Urinary bladder (tissue), 4 donors: ENCODE results near the gene TMEM9. TPM values are rescaled to one million over a fixed set of nuclear protein-coding genes. Genes with fewer than 3 reads are reported as not detected.

Experiments used
- DNase-seq: peaks from one replicate; pipeline ENCODE4 v3.0.0-alpha.2; 2015; ENCODE audit errors: extremely low spot score
- H3K27ac ChIP-seq: one replicate; pipeline ENCODE4 v1.5.1; 2013; ENCODE audit warnings: low read depth, mild to moderate bottlenecking, moderate library complexity
- H3K36me3 ChIP-seq: one replicate; pipeline ENCODE4 v1.6.1; 2013; ENCODE audit warnings: mild to moderate bottlenecking, moderate library complexity; ENCODE audit not compliant: insufficient read depth
- H3K4me1 ChIP-seq: one replicate; pipeline ENCODE4 v1.6.1; 2013; ENCODE audit warnings: mild to moderate bottlenecking, moderate library complexity; ENCODE audit not compliant: insufficient read depth
- H3K4me3 ChIP-seq: one replicate; pipeline ENCODE4 v1.5.1; 2013; ENCODE audit warnings: low read depth, low read length
- WGBS: extraction: QIAGEN DNeasy Blood & Tissue Kit; methylation state at CpG from one replicate; pipeline ENCODE4 v1.1.7; 2013; 5-methylcytosine and 5-hydroxymethylcytosine counted together
- polyA plus RNA-seq: library from polyadenylated mRNA; stranded (reverse); fragments of 200-250 nt; gene quantifications from one replicate; pipeline ENCODE4 v1.2.3, GENCODE V29; 2013
- total RNA-seq: library from RNA; depleted of rRNA; stranded (reverse); fragments of >200 nt; gene quantifications from one replicate; pipeline ENCODE4 v1.2.3, GENCODE V29; 2014
- donor health status: healthy with polysubstance abuse.
- donor health status: healthy.

Gene TMEM9
- total and polyA plus RNA-seq, 2 donors = 46.4 to 91.9 TPM

- no peaks in the 10 kb centered on the region for H3K4me1 ChIP-seq
- DNase-seq = no peak
- H3K27ac ChIP-seq = no peak overlapping the region
- WGBS = 67% methylated on average over 6 of the region's 6 CpGs
- H3K36me3 ChIP-seq = peaks cover 2% of the 10 kb centered on the region
- H3K4me3 ChIP-seq = no peak overlapping the region
Measured at GRCh38 chr1:201138311-201138840, 15.9 kb downstream of the TMEM9 start.

DNA sequence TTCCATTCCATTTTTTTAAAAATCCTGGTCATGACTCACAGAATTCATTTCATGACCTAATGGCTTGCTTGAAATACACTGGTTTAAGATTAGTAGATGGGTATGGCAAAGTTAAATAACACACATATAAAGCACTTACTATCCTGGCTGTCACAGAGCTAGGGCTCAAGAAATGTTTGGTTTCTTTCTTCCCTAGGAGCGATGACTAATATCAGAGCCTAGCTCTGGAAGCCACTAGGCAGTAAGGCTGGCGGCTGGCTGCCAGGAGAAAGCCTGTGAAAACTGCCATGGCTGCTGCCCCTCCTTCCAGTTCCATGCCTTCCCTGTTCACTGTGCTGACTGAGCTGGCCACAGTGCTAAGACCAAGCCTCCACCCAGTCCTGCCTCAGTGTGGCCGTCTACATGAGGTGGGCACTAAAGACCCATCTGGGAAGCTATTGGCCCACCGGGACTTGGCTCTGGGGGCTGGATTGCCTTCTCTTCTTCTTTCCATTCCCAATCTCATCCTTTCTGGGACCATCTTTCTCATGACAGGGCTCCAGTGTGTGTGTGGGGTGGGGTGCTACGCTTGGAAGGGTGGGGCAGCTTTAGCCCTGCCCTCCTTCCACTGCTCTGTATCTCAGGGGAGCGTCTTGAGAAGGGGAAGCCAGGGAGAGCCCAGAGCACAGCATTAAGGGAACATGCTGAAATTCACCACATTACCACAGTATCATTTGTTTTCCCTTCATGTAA lies 16.5 kb downstream of the TMEM9 start:
- Histone ChIP-seq H3K4me1 (no peaks in the 10 kb centered on the region), H3K27ac (no peak overlapping the region), H3K4me3 (no peak overlapping the region), H3K36me3 (peaks cover 2% of the 10 kb centered on the region)
- WGBS = 44% methylated on average over 6 of the region's 6 CpGs
- DNase-seq = no peak

DNA sequence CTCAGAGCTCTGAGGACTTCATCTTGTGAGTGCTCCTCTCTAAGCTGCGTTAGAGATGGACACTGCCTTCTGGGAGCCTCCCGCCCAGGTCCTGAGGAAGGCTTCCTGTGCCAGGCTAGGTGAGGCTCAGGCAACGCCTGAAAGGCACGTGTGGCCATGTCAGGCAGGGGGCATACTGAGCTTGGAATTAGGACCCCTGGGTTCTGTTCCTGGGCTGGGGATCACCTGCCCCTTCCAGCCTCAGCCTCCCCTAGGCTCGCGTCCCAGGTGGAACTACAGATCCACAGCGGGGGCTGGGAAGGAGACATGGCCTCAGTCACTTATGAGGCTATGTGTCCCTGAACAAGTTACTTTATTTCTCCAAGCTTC lies 17.3 kb downstream of the TMEM9 start:
- no peak for DNase-seq
- 93% methylated on average over 7 of the region's 7 CpGs for WGBS
- Histone ChIP-seq H3K4me3 (no peak overlapping the region), H3K36me3 (peaks cover 2% of the 10 kb centered on the region), H3K4me1 (no peaks in the 10 kb centered on the region), H3K27ac (no peak overlapping the region)

DNA sequence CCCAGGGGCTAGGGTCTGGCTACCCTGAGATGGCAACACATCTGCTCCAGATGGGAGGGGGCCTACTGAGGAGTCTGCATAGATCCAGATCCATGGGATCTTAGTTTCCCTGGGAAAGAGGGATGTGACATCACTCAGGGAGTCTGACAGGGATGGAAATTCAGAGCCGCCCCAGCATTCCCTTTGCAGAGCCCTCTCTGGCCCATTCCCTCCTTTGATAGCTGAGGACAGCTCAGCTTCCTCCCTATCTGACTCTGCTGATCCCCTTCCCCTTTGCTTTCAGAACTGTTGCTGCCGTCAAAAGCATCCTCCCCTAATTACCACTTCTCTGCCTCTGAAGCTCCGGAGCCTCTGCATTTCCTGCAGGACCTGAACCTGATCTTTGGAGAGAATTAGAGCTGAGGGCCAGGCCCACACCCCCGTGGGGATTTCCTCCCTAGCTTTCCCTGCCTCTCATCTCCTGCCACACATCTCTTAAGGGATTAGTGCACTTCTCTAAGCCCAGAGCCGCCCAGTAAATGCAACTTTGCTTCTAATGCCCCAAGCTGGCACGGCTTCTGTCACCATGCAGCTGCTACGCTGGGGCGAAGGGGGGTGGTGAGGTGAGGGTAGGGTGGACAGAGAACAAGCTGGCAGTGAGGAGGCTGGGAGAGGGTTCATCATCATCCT lies 17.8 kb downstream of the TMEM9 start:
- DNase-seq = no peak
- Histone ChIP-seq H3K4me3 (no peak overlapping the region), H3K27ac (no peak overlapping the region), H3K36me3 (peaks cover 2% of the 10 kb centered on the region), H3K4me1 (no peaks in the 10 kb centered on the region)
- 72% methylated on average over 8 of the region's 8 CpGs for WGBS

DNA sequence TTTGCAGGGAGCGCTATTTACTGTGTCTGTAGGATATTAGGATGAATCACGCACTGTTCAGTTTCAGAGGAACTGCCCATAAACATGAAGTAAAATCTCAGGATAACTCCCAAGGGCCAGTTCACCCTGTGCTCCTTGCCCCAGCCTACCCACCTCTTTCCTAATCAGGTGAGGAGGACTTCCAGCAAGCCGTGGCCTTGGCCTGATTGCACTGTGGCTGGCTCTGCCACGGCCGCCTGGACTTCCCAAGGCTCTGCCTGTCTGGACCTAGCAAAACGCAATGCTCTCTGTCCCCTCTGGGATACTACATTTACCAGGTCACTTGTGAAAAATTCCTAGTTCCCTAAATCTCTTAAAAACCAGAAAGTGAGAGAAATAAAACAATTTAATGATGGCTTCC lies 19.9 kb downstream of the TMEM9 start:
- Histone ChIP-seq H3K4me1 (no peaks in the 10 kb centered on the region), H3K36me3 (peaks cover 2% of the 10 kb centered on the region), H3K27ac (no peak overlapping the region), H3K4me3 (no peak overlapping the region)
- DNase-seq = no peak
- 95% methylated on average over 6 of the region's 6 CpGs for WGBS

DNA sequence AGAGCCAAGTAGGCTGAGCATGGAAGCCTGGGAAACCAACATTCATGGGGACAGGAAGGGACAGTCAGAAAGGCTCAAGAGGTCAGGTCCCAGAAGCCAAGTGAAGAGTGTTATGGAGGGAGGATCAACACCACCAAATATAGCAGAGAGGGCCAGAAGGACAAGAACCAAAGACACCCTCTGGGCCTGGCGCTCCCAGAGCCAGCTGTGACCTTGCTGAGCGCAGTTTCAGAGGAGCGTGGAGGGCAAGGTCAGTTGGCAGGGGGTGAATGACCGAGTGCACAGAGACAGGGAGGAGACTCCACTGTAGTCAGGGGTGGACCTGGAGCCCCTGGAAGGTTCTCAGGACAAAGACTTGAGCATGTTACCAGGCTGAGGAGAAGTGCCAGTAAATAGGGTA lies 22.9 kb downstream of the TMEM9 start:
- DNase-seq = no peak
- WGBS = 74% methylated on average over 4 of the region's 4 CpGs

GRCh38 chr1:201128962-201129361 lies 25.3 kb downstream of the TMEM9 start:
- WGBS = 95% methylated on average over 13 of the region's 13 CpGs
- DNase-seq = no peak
- H3K4me1 ChIP-seq = no peaks in the 10 kb centered on the region
- no peaks in the 10 kb centered on the region for H3K36me3 ChIP-seq
- H3K4me3 ChIP-seq = no peak overlapping the region
- H3K27ac ChIP-seq = no peak overlapping the region

More for the DNA sequence above, 22.9 kb downstream of the TMEM9 start:
- H3K4me1 ChIP-seq = no peaks in the 10 kb centered on the region
- H3K27ac ChIP-seq = no peak overlapping the region
- H3K4me3 ChIP-seq = no peak overlapping the region
- peaks cover 2% of the 10 kb centered on the region for H3K36me3 ChIP-seq

DNA sequence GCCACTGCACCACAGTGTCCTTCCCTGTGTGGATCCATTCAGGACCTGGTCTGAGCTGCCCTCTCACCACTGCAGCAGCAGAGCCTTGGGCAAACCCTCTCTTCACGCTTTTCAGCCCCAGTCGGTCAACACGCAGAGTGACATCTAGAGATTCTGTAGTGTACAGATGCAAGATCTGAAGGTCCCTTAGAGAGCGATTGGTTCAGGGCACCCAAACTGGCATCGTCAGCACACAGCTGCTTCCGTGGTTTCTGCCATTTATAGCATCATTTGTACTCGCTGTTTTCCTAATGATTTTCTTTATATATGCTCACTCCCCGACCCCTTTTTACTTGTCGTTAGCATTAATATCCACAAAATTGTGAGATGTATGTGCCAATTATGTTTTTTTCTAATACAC lies 25.8 kb downstream of the TMEM9 start:
- DNase-seq = no peak
- Histone ChIP-seq H3K4me3 (no peak overlapping the region), H3K27ac (no peak overlapping the region), H3K36me3 (no peaks in the 10 kb centered on the region), H3K4me1 (no peaks in the 10 kb centered on the region)
- 94% methylated on average over 9 of the region's 9 CpGs for WGBS

- H3K4me1 ChIP-seq = no peaks in the 10 kb centered on the region
- H3K36me3 ChIP-seq = no peaks in the 10 kb centered on the region
- DNase-seq = no peak
- H3K27ac ChIP-seq = no peak overlapping the region
- WGBS = 93% methylated on average over 17 of the region's 17 CpGs
- H3K4me3 ChIP-seq = no peak overlapping the region
Measured at GRCh38 chr1:201127755-201128455, 26.4 kb downstream of the TMEM9 start.

- WGBS = 71% methylated on average over 24 of the region's 24 CpGs
- no peak within 1 kb of the TSS for H3K27ac ChIP-seq
- DNase-seq = no peak
Measured at GRCh38 chr1:201126832-201127754, 27.2 kb downstream of the TMEM9 start, which contains the start of gene ASCL5. TSS of gene ASCL5 (minus strand) at chr1:201127184. CDS start at chr1:201115372, 11,812 bp downstream.

GRCh38 chr1:201126463-201126831 lies 27.8 kb downstream of the TMEM9 start:
- no peak for DNase-seq
- Histone ChIP-seq H3K4me1 (no peaks in the 10 kb centered on the region), H3K36me3 (no peaks in the 10 kb centered on the region), H3K27ac (no peak overlapping the region), H3K4me3 (no peak overlapping the region)
- WGBS = 70% methylated on average over 3 of the region's 3 CpGs

More at GRCh38 chr1:201126832-201127754, 27.2 kb downstream of the TMEM9 start, which contains the start of gene ASCL5:
- Histone ChIP-seq H3K4me1 (no peaks in the 10 kb centered on the region), H3K4me3 (no peak within 1 kb of the TSS), H3K36me3 (no peaks in the 10 kb centered on the region)

DNA sequence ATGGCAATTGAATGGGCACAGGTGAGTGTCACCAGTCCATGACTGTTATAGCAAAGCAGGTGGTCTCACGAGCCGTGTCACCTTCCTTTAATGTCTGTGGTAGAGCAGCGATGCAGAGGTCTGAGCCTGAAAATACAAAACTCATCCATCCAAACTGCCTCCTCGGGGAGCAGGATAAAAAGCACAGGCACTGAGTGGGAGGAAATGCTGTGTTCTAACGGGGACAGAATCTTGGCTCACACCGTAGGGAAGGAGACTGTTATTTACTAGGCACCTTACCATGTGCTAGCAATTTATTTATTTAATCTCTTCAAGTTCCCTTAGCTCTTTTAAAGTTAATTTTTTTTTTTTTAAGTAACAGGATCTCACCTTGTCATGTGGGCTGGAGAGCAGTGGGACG lies 28.5 kb downstream of the TMEM9 start:
- Histone ChIP-seq H3K4me1 (no peaks in the 10 kb centered on the region), H3K36me3 (no peaks in the 10 kb centered on the region), H3K4me3 (no peak overlapping the region), H3K27ac (no peak overlapping the region)
- 65% methylated on average over 7 of the region's 7 CpGs for WGBS
- DNase-seq = peak; percentile 40

GRCh38 chr1:201125019-201125418 lies 29.3 kb downstream of the TMEM9 start:
- Histone ChIP-seq H3K4me1 (no peaks in the 10 kb centered on the region), H3K36me3 (no peaks in the 10 kb centered on the region), H3K4me3 (no peak overlapping the region), H3K27ac (no peak overlapping the region)
- WGBS = 77% methylated on average over 9 of the region's 9 CpGs
- no peak for DNase-seq
